Measurements from ENCODE around the gene TMIE.
"Not testable (repeated sequence)": the region's sequence is repeated elsewhere in the genome, so short reads cannot be mapped to it uniquely, and the experiment has no call there.

Gene TMIE

DNA sequence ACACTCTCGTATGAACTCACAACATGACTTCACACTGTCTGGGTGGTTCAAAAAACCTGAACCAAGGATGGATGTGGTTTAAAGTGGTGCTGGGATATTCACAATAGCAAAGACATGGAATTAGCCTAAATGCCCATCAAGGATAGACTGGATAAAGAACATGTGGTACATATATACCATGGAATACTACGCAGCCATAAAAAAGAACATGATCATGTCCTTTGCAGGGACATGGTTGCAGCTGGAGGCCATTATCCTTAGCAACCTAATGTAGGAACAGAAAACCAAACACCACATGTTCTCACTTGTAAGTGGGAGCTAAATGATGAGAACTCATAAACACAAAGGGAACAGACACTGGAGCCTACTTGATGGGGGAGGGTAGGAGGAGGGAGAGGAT lies 19.8 kb downstream of the TMIE start:
- DNase-seq (ENCODE audit: low spot score), result no peak
- FAIRE-seq, result no peak

DNA sequence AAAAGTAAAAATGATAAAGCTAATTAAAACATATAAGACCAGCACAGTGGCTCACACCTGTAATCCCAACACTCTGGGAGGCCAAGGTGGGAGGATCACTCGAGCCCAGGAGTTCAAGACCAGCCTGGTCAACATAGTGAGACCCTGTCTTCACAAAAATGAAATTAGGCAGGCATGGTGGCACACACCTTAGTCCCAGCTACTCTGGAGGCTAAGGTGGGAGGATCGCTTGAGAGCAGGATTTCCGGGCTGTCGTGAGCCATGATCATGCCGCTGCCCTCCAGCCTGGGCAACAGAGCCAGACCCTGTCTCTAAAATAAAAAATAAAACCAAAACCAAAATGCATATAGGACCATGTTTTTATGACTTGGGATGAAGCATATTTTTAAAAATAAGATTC lies 21.3 kb downstream of the TMIE start:
- no peak for DNase-seq (ENCODE audit: low spot score)
- FAIRE-seq, result no peak

DNA sequence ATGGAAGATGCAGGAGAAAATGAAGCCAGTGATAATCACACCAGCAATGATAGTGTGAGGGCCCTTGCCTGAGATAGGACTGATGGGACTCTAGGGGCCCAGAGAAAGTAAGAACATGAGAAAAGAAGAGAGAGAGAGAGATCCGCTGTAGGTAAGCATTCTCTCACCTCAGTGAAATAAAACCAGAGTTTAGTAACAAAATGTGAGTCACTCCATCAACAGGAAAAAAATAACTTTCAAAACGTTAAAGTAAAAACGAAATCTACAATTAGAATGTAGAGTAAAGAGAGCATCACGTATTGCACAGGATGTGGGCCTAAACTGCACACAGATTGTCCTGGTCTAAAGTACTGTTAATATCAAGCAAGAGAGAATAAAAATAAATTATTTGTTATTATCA lies 23.2 kb downstream of the TMIE start:
- DNase-seq (ENCODE audit: low spot score), result no peak
- FAIRE-seq, result no peak

GRCh38 chr3:46725621-46726314 lies 24.6 kb downstream of the TMIE start:
- DNase-seq (ENCODE audit: low spot score) (no peak), FAIRE-seq (no peak)

GRCh38 chr3:46729038-46729437 lies 27.8 kb downstream of the TMIE start:
- FAIRE-seq, result no peak
- DNase-seq (ENCODE audit: low spot score), result no peak

DNA sequence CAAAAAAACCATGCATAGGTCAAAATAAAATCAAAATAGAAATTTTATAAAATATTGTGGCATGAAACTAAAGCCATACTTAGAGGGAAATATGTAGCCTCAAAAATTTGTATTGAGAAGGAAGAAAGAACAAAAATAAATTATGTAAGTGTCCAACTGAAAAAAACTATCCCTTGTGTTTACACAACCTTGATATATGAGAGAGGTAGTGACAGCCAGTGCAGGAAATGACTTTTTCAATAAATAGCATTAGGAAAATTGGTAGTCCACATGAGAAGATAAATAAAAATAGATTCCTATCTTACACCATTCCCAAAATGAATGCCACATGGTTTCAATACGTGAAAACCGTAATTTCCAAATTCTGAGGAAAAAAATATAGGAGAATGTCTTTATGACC lies 29.6 kb downstream of the TMIE start:
- no peak for DNase-seq (ENCODE audit: low spot score)
- no peak for FAIRE-seq

GRCh38 chr3:46731795-46732194 lies 30.6 kb downstream of the TMIE start:
- no peak for FAIRE-seq
- DNase-seq (ENCODE audit: low spot score), result no peak

- FAIRE-seq, result no peak
- DNase-seq (ENCODE audit: low spot score), result no peak
Measured at GRCh38 chr3:46733026-46733800, 32.0 kb downstream of the TMIE start.

DNA sequence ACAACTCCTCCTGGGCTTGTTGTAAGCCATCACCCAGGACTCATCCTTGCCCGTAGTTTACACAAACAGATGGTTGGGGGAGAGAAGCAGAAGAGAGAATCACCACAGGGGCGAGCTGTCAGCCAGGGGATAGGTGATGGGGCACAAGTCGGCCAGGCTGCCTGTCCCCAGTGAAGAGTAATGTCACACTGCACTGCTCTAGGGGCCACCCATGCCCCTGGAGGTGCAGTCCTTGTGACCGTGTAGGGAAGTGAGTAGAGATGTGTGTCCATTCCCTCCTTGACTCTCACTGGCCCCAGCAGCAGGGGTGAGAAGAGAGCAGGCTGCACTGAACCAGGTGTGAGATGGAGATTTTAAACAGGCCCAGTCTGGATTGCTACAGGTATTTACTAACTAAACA lies 33.6 kb downstream of the TMIE start:
- FAIRE-seq (no peak), DNase-seq (ENCODE audit: low spot score) (no peak)

DNA sequence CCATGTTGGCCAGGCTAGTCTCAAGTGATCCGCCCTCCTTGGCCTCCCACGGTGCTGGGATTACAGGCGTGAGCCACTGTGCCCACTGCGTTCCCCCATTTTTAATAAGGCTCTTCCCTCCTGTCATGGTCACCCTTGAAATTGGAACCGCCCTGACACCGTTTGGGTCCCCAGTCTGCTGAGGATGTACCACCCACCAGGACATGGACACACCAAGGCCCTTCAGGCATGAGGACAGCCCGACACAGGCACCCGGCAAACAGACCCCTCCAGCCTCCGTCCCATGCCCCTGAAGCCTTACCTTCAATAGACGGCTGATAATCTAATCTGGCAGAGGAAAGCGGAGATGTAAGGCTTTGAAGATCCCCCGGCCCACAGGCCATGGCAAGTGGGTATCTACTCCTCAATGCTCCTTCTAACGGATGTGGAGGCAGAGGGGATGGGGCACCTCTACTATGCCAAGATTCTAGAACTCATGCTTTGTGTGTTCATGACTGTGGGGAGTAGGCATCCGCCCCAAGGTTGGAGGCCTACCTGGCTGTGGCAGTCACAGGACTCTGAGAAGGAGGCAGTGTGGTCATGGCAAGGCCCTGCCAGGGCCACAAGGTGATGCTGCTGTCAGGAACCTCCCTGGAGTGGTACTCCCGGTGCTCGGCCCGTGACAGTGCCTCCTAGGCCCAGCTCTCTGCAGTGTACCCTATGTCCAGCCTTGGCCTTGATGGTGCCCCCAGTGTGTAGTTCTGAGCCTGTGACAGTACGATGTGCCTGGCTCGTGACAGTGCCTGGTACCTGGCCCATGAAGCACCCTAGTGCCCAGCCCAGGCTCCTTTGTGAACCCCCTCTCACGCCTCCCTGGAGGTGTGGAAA lies 35.0 kb downstream of the TMIE start:
- DNase-seq (ENCODE audit: low spot score) (no peak), FAIRE-seq (no peak)

DNA sequence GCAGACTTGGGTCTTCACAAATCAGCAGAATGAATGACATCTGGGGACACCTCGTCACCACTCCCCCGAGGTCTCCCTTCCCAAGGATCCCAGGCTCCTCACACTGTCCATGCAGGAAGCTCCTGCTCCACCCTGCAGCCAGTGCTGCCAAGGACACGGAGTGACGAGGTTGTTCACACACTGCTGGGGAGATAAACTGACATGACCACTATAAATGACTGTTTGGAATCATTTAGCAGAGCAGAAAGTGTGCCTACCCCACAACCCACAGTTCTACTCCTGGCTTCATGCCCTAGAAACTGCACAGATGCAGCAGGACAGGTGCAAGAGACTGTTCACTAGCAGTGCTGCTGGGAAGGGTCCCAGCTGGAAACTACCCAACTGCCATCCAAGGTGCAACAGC lies 36.1 kb downstream of the TMIE start:
- FAIRE-seq (no peak), DNase-seq (ENCODE audit: low spot score) (no peak)

- FAIRE-seq; DNase-seq (ENCODE audit: low spot score): not testable (repeated sequence)
Measured at GRCh38 chr3:46739565-46739964, 38.4 kb downstream of the TMIE start.

GRCh38 chr3:46742992-46743585 lies 41.9 kb downstream of the TMIE start:
- DNase-seq (ENCODE audit: low spot score) (no peak), FAIRE-seq (no peak)

- FAIRE-seq (no peak), DNase-seq (ENCODE audit: low spot score) (no peak)
Measured at GRCh38 chr3:46746711-46747110, 45.5 kb downstream of the TMIE start.

DNA sequence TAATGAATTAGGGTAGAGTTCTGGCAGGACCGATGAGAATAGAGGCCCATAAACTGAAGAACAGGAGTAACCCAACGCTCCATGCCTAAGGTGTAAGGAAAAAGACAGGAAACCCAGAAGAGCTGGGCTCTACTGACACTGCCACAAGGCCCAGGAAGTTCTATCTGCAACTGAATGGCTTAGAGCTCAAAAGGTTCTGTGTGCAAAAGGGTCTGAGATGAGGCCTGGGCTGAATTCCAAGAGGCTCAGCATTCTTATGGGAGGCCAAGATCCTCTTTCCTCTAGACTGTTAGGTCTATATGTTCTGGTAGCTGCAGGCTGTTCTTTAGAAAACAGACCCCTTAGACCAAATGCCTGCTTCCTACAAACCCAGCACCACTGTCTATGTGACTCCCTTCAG lies 47.0 kb downstream of the TMIE start:
- no peak for FAIRE-seq

GRCh38 chr3:46749129-46749528 lies 47.9 kb downstream of the TMIE start:
- FAIRE-seq (no peak), DNase-seq (ENCODE audit: low spot score) (no peak)

More for the DNA sequence above, 47.0 kb downstream of the TMIE start:
- DNase-seq (ENCODE audit: low spot score), result no peak

DNA sequence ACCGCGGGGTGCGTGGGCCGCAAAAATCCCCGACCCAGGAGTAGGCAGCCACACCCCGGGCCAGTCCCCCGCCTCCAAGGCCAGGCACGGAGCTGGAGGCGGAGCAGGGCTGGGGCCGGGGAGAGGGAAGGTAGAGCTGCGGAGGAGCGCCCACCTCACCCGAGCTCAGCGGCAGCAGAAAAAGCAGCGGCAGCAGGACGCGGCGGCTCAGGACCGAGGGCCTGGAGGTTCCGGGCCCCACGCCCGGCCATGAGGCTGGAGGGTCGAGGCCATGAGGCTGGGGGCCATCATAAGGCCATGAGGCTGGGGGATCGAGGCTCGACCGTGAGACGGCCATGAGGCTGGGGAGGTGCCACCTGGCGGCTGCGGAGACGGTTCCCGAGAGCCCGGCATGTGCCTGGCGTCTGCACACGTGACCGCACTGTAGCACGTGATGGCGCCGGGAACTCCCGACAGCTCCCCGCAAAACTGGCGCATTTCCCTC lies 49.4 kb downstream of the TMIE start:
- FAIRE-seq, result no peak
- DNase-seq (ENCODE audit: low spot score), result no peak

GRCh38 chr3:46753127-46753526 lies 51.9 kb downstream of the TMIE start:
- FAIRE-seq; DNase-seq (ENCODE audit: low spot score): not testable (repeated sequence)

- FAIRE-seq, result no peak
Measured at GRCh38 chr3:46755646-46756045, 54.5 kb downstream of the TMIE start.

DNA sequence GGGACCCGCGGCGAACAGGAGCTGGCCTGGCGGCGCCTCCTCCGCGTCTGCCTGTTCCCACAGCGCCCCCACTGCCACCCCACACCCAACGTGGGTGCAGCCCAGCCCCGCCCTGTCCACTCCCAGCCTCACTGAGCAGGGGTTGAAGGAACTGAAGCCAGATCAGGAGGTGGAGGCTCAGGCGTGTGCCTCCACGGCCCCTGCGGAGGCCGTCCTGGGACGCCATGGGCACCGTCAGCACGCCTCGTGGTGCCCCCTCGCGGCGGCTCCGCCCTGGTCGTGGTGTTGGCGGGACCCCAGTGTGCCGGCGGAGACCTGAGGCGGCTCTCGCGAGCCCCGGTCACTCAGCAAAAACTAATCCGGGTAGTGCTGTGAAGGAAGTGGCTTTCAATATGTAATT lies 55.5 kb downstream of the TMIE start:
- no peak for DNase-seq (ENCODE audit: low spot score)
- FAIRE-seq, result no peak

More at GRCh38 chr3:46755646-46756045, 54.5 kb downstream of the TMIE start:
- DNase-seq (ENCODE audit: low spot score), result no peak

Measured in RCC 7860 (cell line).